ENCODE data around the gene PRODH. TPM values are rescaled to one million over a fixed set of nuclear protein-coding genes. Genes with fewer than 3 reads are reported as not detected.
"Not testable (repeated sequence)": the region's sequence is repeated elsewhere in the genome, so short reads cannot be mapped to it uniquely, and the experiment has no call there.

The PRODH gene
- total RNA-seq, 2 donors from 2014 or later: 65.1 to 67.5 TPM

DNA sequence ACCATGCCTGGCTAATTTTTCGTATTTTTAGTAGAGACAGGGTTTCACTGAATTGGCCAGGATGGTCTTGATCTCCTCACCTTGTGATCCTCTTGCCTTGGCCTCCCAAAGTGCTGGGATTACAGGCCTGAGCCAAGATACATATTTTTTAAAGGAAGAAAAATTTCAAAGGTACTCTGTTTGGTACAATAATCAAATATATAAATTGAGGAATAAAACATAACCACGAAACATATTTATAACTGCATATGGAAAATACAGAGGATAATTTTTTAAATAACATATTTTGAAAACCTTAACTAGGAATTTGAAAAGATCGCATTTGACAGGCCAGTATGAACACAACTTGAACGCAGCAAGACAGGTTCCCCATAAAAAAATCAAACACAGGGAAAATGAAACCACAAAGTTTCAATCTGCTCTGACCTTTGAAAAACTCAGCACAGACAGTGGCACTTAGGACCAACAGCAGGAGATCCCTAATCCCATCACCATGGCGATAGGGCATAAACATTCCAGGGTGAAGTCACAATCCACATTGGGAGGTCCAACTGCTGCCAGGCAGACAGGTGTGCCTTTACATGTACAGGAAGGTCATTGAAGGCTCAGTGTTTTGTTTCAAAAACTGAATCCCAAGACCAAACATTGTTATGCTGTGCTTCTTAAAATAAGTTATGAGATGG, 45.4 kb downstream of the PRODH start:
- WGBS, 2 experiments (ENCODE audit: insufficient coverage in 1 of 2, insufficient read length in 1 of 2): no CpG with 5 or more reads among the region's 5 CpGs
- H3K4me3 ChIP-seq (ENCODE audit: low read length): not testable (repeated sequence)

GRCh38 chr22:18888115-18888514, 48.0 kb downstream of the PRODH start:
- H3K9me3 ChIP-seq (ENCODE audit: control insufficient read depth, low read length): no peaks in the 10 kb centered on the region
- no CpG with 5 or more reads among the region's 8 CpGs for WGBS, 2 experiments (ENCODE audit: insufficient coverage in 1 of 2, insufficient read length in 1 of 2)
- no peak overlapping the region for H3K27ac ChIP-seq (ENCODE audit: low read depth, low read length)
- Mint-ChIP-seq H3K36me3 (ENCODE audit: low read depth) (no peaks in the 10 kb centered on the region), H3K4me1 (peaks cover 2% of the 10 kb centered on the region), H3K4me3 (no peak overlapping the region), H3K27ac (no peak overlapping the region), H3K27me3 (ENCODE audit: insufficient read depth) (no peaks in the 10 kb centered on the region), H3K9me3 (peaks cover 1% of the 10 kb centered on the region)
- no peak for TF ChIP-seq CTCF (conservative IDR thresholded peaks at IDR 0.05)
- no peaks in the 10 kb centered on the region for H3K36me3 ChIP-seq (ENCODE audit: control insufficient read depth, insufficient read depth, low read length)
- no peaks in the 10 kb centered on the region for H3K4me1 ChIP-seq (ENCODE audit: control insufficient read depth, insufficient read depth, low read length)
- no peak for DNase-seq
- no peak overlapping the region for H3K9ac ChIP-seq (ENCODE audit: extremely low read depth, low read length, poor library complexity, severe bottlenecking)
- no peaks in the 10 kb centered on the region for H3K27me3 ChIP-seq (ENCODE audit: control insufficient read depth, insufficient read depth, low read length, poor library complexity, severe bottlenecking)
- H3K4me3 ChIP-seq (ENCODE audit: low read length): no peak overlapping the region

More for the DNA sequence above, 45.4 kb downstream of the PRODH start:
- H3K4me3 Mint-ChIP-seq; H3K4me1 ChIP-seq (ENCODE audit: control insufficient read depth, insufficient read depth, low read length); H3K9me3 ChIP-seq (ENCODE audit: control insufficient read depth, low read length); H3K36me3 ChIP-seq (ENCODE audit: control insufficient read depth, insufficient read depth, low read length); H3K36me3 Mint-ChIP-seq (ENCODE audit: low read depth); DNase-seq; H3K9me3 Mint-ChIP-seq; H3K27me3 Mint-ChIP-seq (ENCODE audit: insufficient read depth); H3K27ac ChIP-seq (ENCODE audit: low read depth, low read length); H3K27ac Mint-ChIP-seq; H3K9ac ChIP-seq (ENCODE audit: extremely low read depth, low read length, poor library complexity, severe bottlenecking); H3K27me3 ChIP-seq (ENCODE audit: control insufficient read depth, insufficient read depth, low read length, poor library complexity, severe bottlenecking); H3K4me1 Mint-ChIP-seq: not testable (repeated sequence)

- H3K9me3 ChIP-seq (ENCODE audit: control insufficient read depth, low read length); H3K9me3 Mint-ChIP-seq; H3K4me3 ChIP-seq (ENCODE audit: low read length); DNase-seq; H3K36me3 ChIP-seq (ENCODE audit: control insufficient read depth, insufficient read depth, low read length); H3K27me3 ChIP-seq (ENCODE audit: control insufficient read depth, insufficient read depth, low read length, poor library complexity, severe bottlenecking); H3K4me1 ChIP-seq (ENCODE audit: control insufficient read depth, insufficient read depth, low read length); H3K27me3 Mint-ChIP-seq (ENCODE audit: insufficient read depth); H3K27ac Mint-ChIP-seq; H3K36me3 Mint-ChIP-seq (ENCODE audit: low read depth); H3K27ac ChIP-seq (ENCODE audit: low read depth, low read length); H3K4me3 Mint-ChIP-seq; H3K9ac ChIP-seq (ENCODE audit: extremely low read depth, low read length, poor library complexity, severe bottlenecking); H3K4me1 Mint-ChIP-seq: not testable (repeated sequence)
- 94 to 100% methylated on average over 2 to 3 of the region's 4 CpGs for WGBS, 2 experiments (ENCODE audit: insufficient coverage in 1 of 2, insufficient read length in 1 of 2)
Observed at GRCh38 chr22:18884465-18884864, 51.6 kb downstream of the PRODH start.

DNA sequence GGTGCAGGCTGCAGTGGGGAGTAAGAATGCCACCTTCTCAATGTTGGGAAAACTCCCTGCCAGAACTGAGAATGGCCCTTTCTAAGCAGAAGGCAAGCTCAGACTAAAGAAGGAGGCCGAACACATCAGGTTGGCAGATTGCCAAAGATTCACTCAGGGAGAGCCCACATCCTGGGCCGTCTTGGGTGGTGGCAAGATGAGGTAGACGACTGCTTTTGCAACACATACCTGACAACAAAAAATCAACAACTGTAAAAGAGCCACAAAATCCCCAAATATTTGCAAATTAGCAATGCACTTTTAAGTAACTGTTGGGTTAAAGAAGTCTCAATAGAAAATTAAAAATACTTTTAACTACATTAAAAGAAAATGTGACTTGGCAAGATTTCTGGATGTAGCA, 54.8 kb downstream of the PRODH start:
- DNase-seq; H3K4me1 ChIP-seq (ENCODE audit: control insufficient read depth, insufficient read depth, low read length); H3K4me3 Mint-ChIP-seq; H3K27ac Mint-ChIP-seq; H3K27me3 ChIP-seq (ENCODE audit: control insufficient read depth, insufficient read depth, low read length, poor library complexity, severe bottlenecking); H3K27me3 Mint-ChIP-seq (ENCODE audit: insufficient read depth); H3K4me1 Mint-ChIP-seq; H3K9me3 ChIP-seq (ENCODE audit: control insufficient read depth, low read length); H3K9me3 Mint-ChIP-seq; H3K36me3 Mint-ChIP-seq (ENCODE audit: low read depth); H3K27ac ChIP-seq (ENCODE audit: low read depth, low read length); H3K4me3 ChIP-seq (ENCODE audit: low read length); H3K36me3 ChIP-seq (ENCODE audit: control insufficient read depth, insufficient read depth, low read length); H3K9ac ChIP-seq (ENCODE audit: extremely low read depth, low read length, poor library complexity, severe bottlenecking): not testable (repeated sequence)
- no CpG with 5 or more reads among the region's 3 CpGs for WGBS, 2 experiments (ENCODE audit: insufficient coverage in 1 of 2, insufficient read length in 1 of 2)

Other genes with a start within 250 kb of the PRODH start
- 1 to 10 TPM; 2.9 to 4.3 TPM for gene DGCR6, start 30.0 kb downstream of the PRODH start, total RNA-seq
- gene DGCR2, start 186.1 kb upstream of the PRODH start, total RNA-seq: 10 to 100 TPM; 54.6 to 62.9 TPM
- gene TSSK2, start 195.0 kb upstream of the PRODH start, total RNA-seq: not detected
- gene ESS2, start 208.4 kb upstream of the PRODH start, total RNA-seq: 10 to 100 TPM; 14.5 to 14.8 TPM
- gene GSC2, start 214.0 kb upstream of the PRODH start, total RNA-seq: not detected
- 100 to 1,000 TPM; 111 to 119 TPM for gene SLC25A1, start 242.4 kb upstream of the PRODH start, total RNA-seq

Data from endodermal cell (in vitro differentiated cells).